K562 (cell line): ENCODE measurements around the gene CD96.

Experiments
- HNRNPUL1 ChIP-seq: fragments of 200-400 bp; formaldehyde crosslinking; IDR thresholded peaks from 2 replicates; pipeline ENCODE4 v1.6.1; 2017; ENCODE audit warnings: low read length
- MED1 ChIP-seq: sonication (generic); formaldehyde crosslinking; IDR thresholded peaks from 2 replicates; pipeline ENCODE4 v1.8.1; 2023; ENCODE audit warnings: missing genetic modification reagents, borderline replicate concordance
- NR3C1 ChIP-seq: sonication (generic); formaldehyde crosslinking; IDR thresholded peaks from 2 replicates; pipeline ENCODE4 v1.8.1; 2022; ENCODE audit warnings: missing genetic modification reagents
- POLR2A ChIP-seq: fragments of 450-650 bp; conservative IDR thresholded peaks from 2 replicates; pipeline ENCODE4 v1.6.1; 2016
- POLR2AphosphoS5 ChIP-seq: IDR thresholded peaks from 2 replicates; pipeline ENCODE4 v1.6.1; 2011; ENCODE audit warnings: mild to moderate bottlenecking, low read depth, low read length, moderate library complexity; ENCODE audit not compliant: control insufficient read depth, insufficient read depth
- SREBF2 ChIP-seq: sonication (generic); formaldehyde crosslinking; IDR thresholded peaks from 2 replicates; pipeline ENCODE4 v1.4.0; 2020; ENCODE audit warnings: mild to moderate bottlenecking, missing genetic modification reagents
- TEAD1 ChIP-seq, 2 experiments: fragments of 450-650 bp in 1 of 2; sonication (generic) in 1 of 2; formaldehyde crosslinking; IDR thresholded peaks; 2 replicates each; pipeline versions ENCODE4 v1.4.0 to v1.8.0; 2020 to 2022; ENCODE audit warnings: mild to moderate bottlenecking in 2 of 2, missing genetic modification reagents in 1 of 2
- ZBTB8A ChIP-seq: fragments of 450-650 bp; IDR thresholded peaks from 2 replicates; pipeline ENCODE4 v1.6.1; 2018; ENCODE audit warnings: mild to moderate bottlenecking, moderate library complexity; ENCODE audit not compliant: partially characterized antibody
- ZNF12 ChIP-seq: sonication (generic); formaldehyde crosslinking; IDR thresholded peaks from 2 replicates; pipeline ENCODE4 v1.4.0; 2020; ENCODE audit warnings: mild to moderate bottlenecking, missing genetic modification reagents
- ZNF507 ChIP-seq: conservative IDR thresholded peaks from 2 replicates; pipeline ENCODE4 v1.6.1; 2017; ENCODE audit warnings: missing genetic modification characterization, missing compliant biosample characterization
- TF ChIP-seq, protein P1 (sequence below), 3 experiments: IDR thresholded peaks in 2 of 3; conservative IDR thresholded peaks in 1 of 3; 2 replicates each; pipeline ENCODE4 v1.5.1; 2011 to 2012; ENCODE audit warnings: low read length in 3 of 3, mild to moderate bottlenecking in 3 of 3, control low read depth in 2 of 3, improper control_type of control experiment in 1 of 3, inconsistent platforms in 1 of 3, low read depth in 1 of 3, mixed read lengths in 1 of 3, moderate library complexity in 1 of 3; ENCODE audit not compliant: insufficient read depth in 2 of 3

DNA sequence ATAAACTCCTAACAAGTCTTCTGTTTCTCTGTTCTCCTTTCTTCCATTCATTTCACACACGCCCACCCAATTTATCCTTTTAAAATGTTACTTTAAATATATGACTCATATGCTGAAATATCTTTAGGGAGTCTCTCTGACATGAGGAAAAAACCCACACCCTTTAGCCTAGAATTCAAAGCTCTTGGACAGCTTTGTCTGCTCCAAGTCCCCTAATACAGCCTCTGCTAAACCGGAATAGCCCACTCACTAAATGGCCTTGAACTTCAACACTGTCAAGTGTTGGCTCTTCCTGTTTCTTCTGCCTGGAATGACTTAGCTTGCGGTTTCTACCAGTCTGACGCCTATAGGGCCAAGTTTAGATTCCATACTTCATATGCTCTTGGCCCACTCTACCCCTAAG lies 3.3 kb upstream of the CD96 start:
- TF ChIP-seq MED1 (CRISPR knock-in tag) (no peak), POLR2AphosphoS5 (no peak), ZBTB8A (no peak), HNRNPUL1 (no peak), ZNF12 (CRISPR knock-in tag) (no peak), TEAD1 (CRISPR knock-in tag; IDR thresholded peaks at IDR 0.05) (no peak), POLR2A (no peak), SREBF2 (CRISPR knock-in tag) (no peak), ZNF507 (no peak), NR3C1 (no peak)
- TF ChIP-seq, protein P1, sequence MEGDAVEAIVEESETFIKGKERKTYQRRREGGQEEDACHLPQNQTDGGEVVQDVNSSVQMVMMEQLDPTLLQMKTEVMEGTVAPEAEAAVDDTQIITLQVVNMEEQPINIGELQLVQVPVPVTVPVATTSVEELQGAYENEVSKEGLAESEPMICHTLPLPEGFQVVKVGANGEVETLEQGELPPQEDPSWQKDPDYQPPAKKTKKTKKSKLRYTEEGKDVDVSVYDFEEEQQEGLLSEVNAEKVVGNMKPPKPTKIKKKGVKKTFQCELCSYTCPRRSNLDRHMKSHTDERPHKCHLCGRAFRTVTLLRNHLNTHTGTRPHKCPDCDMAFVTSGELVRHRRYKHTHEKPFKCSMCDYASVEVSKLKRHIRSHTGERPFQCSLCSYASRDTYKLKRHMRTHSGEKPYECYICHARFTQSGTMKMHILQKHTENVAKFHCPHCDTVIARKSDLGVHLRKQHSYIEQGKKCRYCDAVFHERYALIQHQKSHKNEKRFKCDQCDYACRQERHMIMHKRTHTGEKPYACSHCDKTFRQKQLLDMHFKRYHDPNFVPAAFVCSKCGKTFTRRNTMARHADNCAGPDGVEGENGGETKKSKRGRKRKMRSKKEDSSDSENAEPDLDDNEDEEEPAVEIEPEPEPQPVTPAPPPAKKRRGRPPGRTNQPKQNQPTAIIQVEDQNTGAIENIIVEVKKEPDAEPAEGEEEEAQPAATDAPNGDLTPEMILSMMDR (IDR thresholded peaks at IDR 0.05 in 2 of 3, conservative IDR thresholded peaks at IDR 0.05 in 1 of 3; ENCODE audit: insufficient read depth in 2 of 3, low read depth in 1 of 3, low read length in 3 of 3): no peak
